Psoas muscle (tissue), 8 donors: ENCODE data around the gene CUX1. TPM values are rescaled to one million over a fixed set of nuclear protein-coding genes. Genes with fewer than 3 reads are reported as not detected.

ENCODE experiments used
- ATAC-seq, 4 donors: fragments of 200-7000 bp; cut with Tn5 transposase; one replicate each; pipeline ENCODE4 v1.9.1; 2020; ENCODE audit warnings: moderate library complexity in 3 of 4, mild to moderate bottlenecking in 2 of 4
- DNase-seq, 2 donors: peaks; one replicate each; pipeline ENCODE4 v3.0.0-alpha.2; 2020
- H3K27ac ChIP-seq: fragments of 200-600 bp; one replicate; pipeline ENCODE4 v1.8.0; 2022
- H3K27me3 ChIP-seq, 3 donors: fragments of 200-600 bp in 1 of 3; one replicate each; pipeline versions ENCODE4 v1.6.1 to v1.8.0; 2013 to 2022; ENCODE audit warnings: low read length in 2 of 3, mild to moderate bottlenecking in 2 of 3, moderate library complexity in 1 of 3; ENCODE audit not compliant: insufficient read depth in 3 of 3
- H3K36me3 ChIP-seq, 2 donors: fragments of 200-600 bp in 1 of 2; one replicate each; pipeline versions ENCODE4 v1.6.1 to v1.8.0; 2013 to 2022; ENCODE audit warnings: low read depth in 1 of 2, mild to moderate bottlenecking in 1 of 2, moderate library complexity in 1 of 2; ENCODE audit not compliant: insufficient read depth in 1 of 2
- H3K4me1 ChIP-seq: fragments of 200-600 bp; one replicate; pipeline ENCODE4 v1.8.0; 2022
- H3K4me3 ChIP-seq: fragments of 200-600 bp; one replicate; pipeline ENCODE4 v1.8.0; 2022; ENCODE audit warnings: mild to moderate bottlenecking
- H3K9me3 ChIP-seq: fragments of 200-600 bp; one replicate; pipeline ENCODE4 v1.8.0; 2022
- CTCF ChIP-seq: fragments of 200-600 bp; IDR thresholded peaks from one replicate; pipeline ENCODE4 v1.8.0; 2022; ENCODE audit warnings: antibody characterized with exemption
- WGBS, 3 donors: extraction: QIAGEN DNeasy Blood & Tissue Kit; methylation state at CpG; one replicate each; pipeline versions ENCODE4 v1.1.6 to v1.1.7; 2013; 5-methylcytosine and 5-hydroxymethylcytosine counted together
- intact Hi-C, 2 donors: fragments of 100-400 bp; cut with DNase I; formaldehyde crosslinking; loops; one replicate each; pipeline versions ENCODE4 v1.11.0 to v1.14.2; 2022
- polyA plus RNA-seq, 3 donors: library from polyadenylated mRNA; stranded (reverse); fragments of 200-250 nt; gene quantifications; one replicate each; pipeline ENCODE4 v1.2.3, GENCODE V29; 2013
- total RNA-seq, 4 donors: library from RNA; stranded (reverse); fragmentation: NEBNext Ultra II Directional in 2 of 4; extraction: Animal tissue kit (Norgen Biotek cat#: 25700) in 2 of 4; gene quantifications; one replicate each; pipeline versions ENCODE4 v1.2.1 to v1.2.4, GENCODE V29; 2021 to 2023
- donor health status: healthy with polysubstance abuse.
- donor health status: DM: no; HTN: no; CAD: no; lungs with moderate emphysema.
- donor health status: Bipolar disorder and iron deficiency.
- donor health status: healthy.
- donor health status: DM: yes; HTN: yes; CAD: no.
- donor health status: DM: no; HTN: no; CAD: no.
- donor health status: DM: no; HTN: no; CAD: no.
- donor health status: DM: yes; HTN: yes; CAD: no.

CUX1 gene
- total and polyA plus RNA-seq, 7 donors: 12.5 to 95.6 (median 72.4) TPM

GRCh38 chr7:102281785-102282184, 464.4 kb downstream of the CUX1 start:
- Histone ChIP-seq H3K4me3 (no peak overlapping the region), H3K4me1 (peaks cover 12% of the 10 kb centered on the region), H3K9me3 (no peaks in the 10 kb centered on the region), H3K36me3 (no peaks in the 10 kb centered on the region), H3K27ac (no peak overlapping the region), H3K27me3 (no peaks in the 10 kb centered on the region)
- intact Hi-C loops: loop anchor here in 1 of 2 donors (1.0 to 5.0 kb wide), 2 partner anchors 36 to 111 kb away; no protein-coding TSS in a partner anchor
- TF ChIP-seq CTCF: no peak
- ATAC-seq (no peak), DNase-seq (no peak)
- WGBS, 3 donors: 89 to 90% (median 90%) methylated on average over 14 of the region's 14 CpGs

GRCh38 chr7:102282465-102283362, 465.3 kb downstream of the CUX1 start:
- Histone ChIP-seq H3K27ac (no peak overlapping the region), H3K27me3 (no peaks in the 10 kb centered on the region), H3K4me3 (no peak overlapping the region), H3K9me3 (no peaks in the 10 kb centered on the region), H3K4me1 (peaks cover 12% of the 10 kb centered on the region), H3K36me3 (no peaks in the 10 kb centered on the region)
- intact Hi-C loops: loop anchor here in 1 of 2 donors (5.0 kb wide), 1 partner anchor 35 kb away; no protein-coding TSS in a partner anchor
- 85 to 91% (median 87%) methylated on average over 32 of the region's 32 CpGs for WGBS, 3 donors
- ATAC-seq: no peak
- no peak for TF ChIP-seq CTCF
- no peak for DNase-seq

GRCh38 chr7:102283477-102284189, 466.2 kb downstream of the CUX1 start:
- no peak for DNase-seq
- intact Hi-C loops: loop anchor here in 1 of 2 donors (5.0 kb wide), 1 partner anchor 34 kb away; no protein-coding TSS in a partner anchor
- Histone ChIP-seq H3K4me3 (no peak overlapping the region), H3K9me3 (no peaks in the 10 kb centered on the region), H3K27me3 (no peaks in the 10 kb centered on the region), H3K36me3 (no peaks in the 10 kb centered on the region), H3K4me1 (peaks cover 21% of the 10 kb centered on the region), H3K27ac (no peak overlapping the region)
- TF ChIP-seq CTCF: no peak
- WGBS, 3 donors: 80 to 83% (median 82%) methylated on average over 10 of the region's 10 CpGs
- no peak for ATAC-seq

- intact Hi-C loops: loop anchor here in 1 of 2 donors (5.0 kb wide), 1 partner anchor 33 kb away; no protein-coding TSS in a partner anchor
- TF ChIP-seq CTCF: no peak
- no peak overlapping the region for H3K27ac ChIP-seq
Observed at GRCh38 chr7:102284399-102284798, 467.0 kb downstream of the CUX1 start.

More at GRCh38 chr7:102284399-102284798, 467.0 kb downstream of the CUX1 start:
- no peaks in the 10 kb centered on the region for H3K9me3 ChIP-seq
- peaks cover 22% of the 10 kb centered on the region for H3K4me1 ChIP-seq
- WGBS, 3 donors: 70 to 82% (median 74%) methylated on average over 12 of the region's 12 CpGs
- ATAC-seq: no peak
- no peaks in the 10 kb centered on the region for H3K27me3 ChIP-seq
- H3K36me3 ChIP-seq: no peaks in the 10 kb centered on the region
- no peak for DNase-seq
- H3K4me3 ChIP-seq: no peak overlapping the region
